Body of pancreas (tissue), 4 donors: Measurements from ENCODE around the gene WFS1. TPM values are rescaled to one million over a fixed set of nuclear protein-coding genes. Genes with fewer than 3 reads are reported as not detected.

Experiments used
- ATAC-seq: fragments of 150-250 bp; one replicate; pipeline ENCODE4 v1.9.1; 2016
- DNase-seq, 4 donors: peaks; one replicate each; pipeline ENCODE4 v3.0.0-alpha.2; 2019
- H3K27ac ChIP-seq, 4 donors: fragments of 200-600 bp; sonication (generic); 1 replicate in 3 of 4; 2 replicates in 1 of 4; pipeline versions ENCODE4 v1.5.1 to v1.6.1; 2016 to 2019; ENCODE audit warnings: mild to moderate bottlenecking in 1 of 4, mixed read lengths in 1 of 4, moderate library complexity in 1 of 4
- H3K27me3 ChIP-seq, 2 donors: fragments of 200-600 bp; sonication (generic); one replicate each; pipeline ENCODE4 v1.6.0; 2016; ENCODE audit warnings: mild to moderate bottlenecking in 1 of 2
- H3K36me3 ChIP-seq, 2 donors: fragments of 200-600 bp; sonication (generic); replicated peaks in 1 of 2; 2 replicates each; pipeline ENCODE4 v1.5.1; 2016; ENCODE audit warnings: low read depth in 2 of 2; ENCODE audit not compliant: insufficient read depth in 1 of 2
- H3K4me1 ChIP-seq: fragments of 200-600 bp; sonication (generic); one replicate; pipeline ENCODE4 v1.6.0; 2016
- H3K4me3 ChIP-seq, 2 donors: fragments of 200-600 bp; sonication (generic); 1 replicate in 1 of 2; 2 replicates in 1 of 2; pipeline ENCODE4 v1.5.1; 2016 to 2019
- H3K9me3 ChIP-seq, 3 donors: fragments of 200-600 bp; sonication (generic); 1 replicate in 2 of 3; 2 replicates in 1 of 3; pipeline ENCODE4 v1.5.1; 2016
- CTCF ChIP-seq, 7 experiments: fragments of 450-650 bp in 4 of 7; fragments of 200-600 bp in 3 of 7; sonication (generic) in 3 of 7; IDR thresholded peaks; one replicate each; pipeline ENCODE4 v1.5.1; 2016 to 2019; ENCODE audit warnings: antibody characterized with exemption in 7 of 7
- POLR2A ChIP-seq, 3 donors: fragments of 450-650 bp; IDR thresholded peaks; one replicate each; pipeline ENCODE4 v1.6.1; 2016; ENCODE audit warnings: antibody characterized with exemption in 3 of 3, mild to moderate bottlenecking in 2 of 3
- WGBS, 2 donors: methylation state at CpG; one replicate each; pipeline ENCODE4 v1.1.5; 2017; 5-methylcytosine and 5-hydroxymethylcytosine counted together
- intact Hi-C: fragments of 100-400 bp; cut with DNase I; formaldehyde crosslinking; loops from one replicate; pipeline ENCODE4 v1.15.1; 2023
- total RNA-seq, 2 donors: library from RNA; depleted of rRNA; stranded (reverse); fragments of >200 nt; gene quantifications; one replicate each; pipeline ENCODE4 v1.1.0, GENCODE V29; 2016

The WFS1 gene
- total RNA-seq, 2 donors from 2014 or later = 18.4 to 31.6 TPM

- H3K4me3 ChIP-seq = no peak overlapping the region
- ATAC-seq = no peak
These were observed 28.4 kb downstream of the WFS1 start for GRCh38 chr4:6298035-6298434.

GRCh38 chr4:6298852-6299251, 29.2 kb downstream of the WFS1 start:
- H3K9me3 ChIP-seq = no peaks in the 10 kb centered on the region
- H3K4me1 ChIP-seq = no peaks in the 10 kb centered on the region
- H3K27ac ChIP-seq = no peak overlapping the region
- no peaks in the 10 kb centered on the region for H3K27me3 ChIP-seq
- intact Hi-C loops = no loop called here
- ATAC-seq (no peak), DNase-seq (no peak)
- H3K4me3 ChIP-seq = no peak overlapping the region
- 88 to 100% methylated on average over 1 to 6 of the region's 6 CpGs for WGBS, 2 donors
- no peak for TF ChIP-seq CTCF (IDR thresholded peaks at IDR 0.05)
- no peak for TF ChIP-seq POLR2A (IDR thresholded peaks at IDR 0.05)
- H3K36me3 ChIP-seq = peaks cover 5 to 17% of the 10 kb centered on the region in 2 donors

More at GRCh38 chr4:6298035-6298434, 28.4 kb downstream of the WFS1 start:
- Histone ChIP-seq H3K9me3 (no peaks in the 10 kb centered on the region), H3K36me3 (peaks cover 5 to 17% of the 10 kb centered on the region in 2 donors), H3K27ac (no peak overlapping the region), H3K4me1 (no peaks in the 10 kb centered on the region), H3K27me3 (no peaks in the 10 kb centered on the region)
- no peak for DNase-seq
- no peak for TF ChIP-seq CTCF (IDR thresholded peaks at IDR 0.05)
- no peak for TF ChIP-seq POLR2A (IDR thresholded peaks at IDR 0.05)
- intact Hi-C loops = no loop called here
- WGBS, 2 donors = 79 to 87% methylated on average over 13 of the region's 13 CpGs

GRCh38 chr4:6299875-6300274, 30.2 kb downstream of the WFS1 start:
- Histone ChIP-seq H3K27ac (no peak overlapping the region), H3K4me3 (no peak overlapping the region), H3K9me3 (no peaks in the 10 kb centered on the region), H3K27me3 (no peaks in the 10 kb centered on the region), H3K4me1 (no peaks in the 10 kb centered on the region), H3K36me3 (peaks cover 5 to 17% of the 10 kb centered on the region in 2 donors)
- TF ChIP-seq POLR2A (IDR thresholded peaks at IDR 0.05) (no peak), CTCF (IDR thresholded peaks at IDR 0.05) (no peak)
- ATAC-seq (no peak), DNase-seq (no peak)
- intact Hi-C loops = no loop called here
- 92 to 93% methylated on average over 12 of the region's 12 CpGs for WGBS, 2 donors

GRCh38 chr4:6300359-6300758, 30.7 kb downstream of the WFS1 start:
- no peak overlapping the region for H3K27ac ChIP-seq
- H3K4me1 ChIP-seq = no peaks in the 10 kb centered on the region
- TF ChIP-seq CTCF (IDR thresholded peaks at IDR 0.05) = no peak
- TF ChIP-seq POLR2A (IDR thresholded peaks at IDR 0.05) = no peak
- no peaks in the 10 kb centered on the region for H3K9me3 ChIP-seq
- H3K4me3 ChIP-seq = no peak overlapping the region
- 87 to 92% methylated on average over 11 of the region's 11 CpGs for WGBS, 2 donors
- peaks cover 5 to 17% of the 10 kb centered on the region in 2 donors for H3K36me3 ChIP-seq
- DNase-seq (no peak), ATAC-seq (no peak)
- intact Hi-C loops = no loop called here
- H3K27me3 ChIP-seq = no peaks in the 10 kb centered on the region

- TF ChIP-seq CTCF (IDR thresholded peaks at IDR 0.05) = no peak
- TF ChIP-seq POLR2A (IDR thresholded peaks at IDR 0.05) = no peak
- ATAC-seq (no peak), DNase-seq (no peak)
- Histone ChIP-seq H3K36me3 (peaks cover 5 to 17% of the 10 kb centered on the region in 2 donors), H3K27me3 (no peaks in the 10 kb centered on the region), H3K4me3 (no peak overlapping the region), H3K9me3 (no peaks in the 10 kb centered on the region), H3K4me1 (no peaks in the 10 kb centered on the region), H3K27ac (no peak overlapping the region)
- intact Hi-C loops = no loop called here
- WGBS, 2 donors = 92 to 95% methylated on average over 21 to 35 of the region's 35 CpGs
These were observed 31.5 kb downstream of the WFS1 start for GRCh38 chr4:6301051-6301731.
